NCI-H524 treated with DMSO at 0.1 percent for 48 hours (cell line): Measurements from ENCODE around the gene CCDC92.

Experiments
- DNase-seq: peaks from one replicate; lab custom pipeline; 2025; lab: John Stamatoyannopoulos, UW

Gene CCDC92

GRCh38 chr12:123908884-123909725 is 63.5 kb downstream of the CCDC92 start:
- no peak for DNase-seq

- DNase-seq, result no peak
Observed at GRCh38 chr12:123907726-123908476, 64.7 kb downstream of the CCDC92 start.

GRCh38 chr12:123906711-123907420 is 65.8 kb downstream of the CCDC92 start:
- DNase-seq, result peak; percentile 40

GRCh38 chr12:123905319-123905925 is 67.2 kb downstream of the CCDC92 start:
- no peak for DNase-seq

- no peak for DNase-seq
Observed at GRCh38 chr12:123903301-123904065, 69.1 kb downstream of the CCDC92 start.

- no peak for DNase-seq
Observed at GRCh38 chr12:123902821-123903220, 69.8 kb downstream of the CCDC92 start.

- no peak for DNase-seq
Observed at GRCh38 chr12:123900871-123901376, 71.7 kb downstream of the CCDC92 start.

- no peak for DNase-seq
Observed at GRCh38 chr12:123899368-123899767, 73.3 kb downstream of the CCDC92 start.

GRCh38 chr12:123898673-123899072 is 74.0 kb downstream of the CCDC92 start:
- DNase-seq, result no peak

GRCh38 chr12:123897221-123897620 is 75.4 kb downstream of the CCDC92 start:
- no peak for DNase-seq

- DNase-seq, result no peak
Observed at GRCh38 chr12:123896767-123897166, 75.9 kb downstream of the CCDC92 start.

GRCh38 chr12:123895451-123895850 is 77.2 kb downstream of the CCDC92 start:
- DNase-seq, result no peak

- no peak for DNase-seq
Observed at GRCh38 chr12:123894823-123895345, 77.7 kb downstream of the CCDC92 start.

GRCh38 chr12:123893276-123893675 is 79.4 kb downstream of the CCDC92 start:
- no peak for DNase-seq

GRCh38 chr12:123892853-123893252 is 79.8 kb downstream of the CCDC92 start:
- no peak for DNase-seq

- no peak for DNase-seq
Observed at GRCh38 chr12:123892180-123892559, 80.5 kb downstream of the CCDC92 start.

GRCh38 chr12:123891516-123892179 is 81.0 kb downstream of the CCDC92 start:
- no peak for DNase-seq

GRCh38 chr12:123891011-123891410 is 81.6 kb downstream of the CCDC92 start:
- DNase-seq, result no peak

GRCh38 chr12:123890536-123890902 is 82.1 kb downstream of the CCDC92 start:
- no peak for DNase-seq

GRCh38 chr12:123889848-123890535 is 82.6 kb downstream of the CCDC92 start:
- no peak for DNase-seq
